ENCODE data around the gene GJD3.

- TF ChIP-seq POLR2A (IDR thresholded peaks at IDR 0.05; ENCODE audit: low read length) (no peak), GATA1 (IDR thresholded peaks at IDR 0.05; ENCODE audit: low read depth, low read length) (no peak)
Observed at GRCh38 chr17:40362696-40363110, 1.8 kb downstream of the GJD3 start.

All from erythroblast (primary cell).